Measurements from ENCODE around the gene ARHGAP19.
A peak's percentile ranks its signal among the peaks of the same experiment; 100 is the strongest.

The ARHGAP19 gene

GRCh38 chr10:97292097-97292861 is at the start of gene ARHGAP19:
ARHGAP19 (minus strand) TSS chr10:97292637; CDS start chr10:97292627, 10 bp downstream.
- Histone ChIP-seq H3K9ac (ENCODE audit: insufficient read length) (peak within 1 kb of the TSS; percentile 83), H3K4me3 (peak within 1 kb of the TSS; percentile 90), H3K9me3 (ENCODE audit: low read depth, low read length) (no peaks in the 10 kb centered on the region), H3K36me3 (ENCODE audit: insufficient read depth, low read length) (peaks cover 2% of the 10 kb centered on the region; the same call in 1 of the 2 replicates), H3K27ac (peak within 1 kb of the TSS; percentile 75; the same call in 1 of the 2 replicates)
- TF ChIP-seq FOXP2 (optimal IDR thresholded peaks at IDR 0.05; ENCODE audit: control extremely low read depth, extremely low read length, insufficient read depth), result no peak
- TF ChIP-seq POLR2AphosphoS5 (IDR thresholded peaks at IDR 0.05; ENCODE audit: borderline replicate concordance, low read depth, low read length), result peak; percentile 66
- peak; percentile 83 for DNase-seq (ENCODE audit: low read depth, low spot score)

DNA sequence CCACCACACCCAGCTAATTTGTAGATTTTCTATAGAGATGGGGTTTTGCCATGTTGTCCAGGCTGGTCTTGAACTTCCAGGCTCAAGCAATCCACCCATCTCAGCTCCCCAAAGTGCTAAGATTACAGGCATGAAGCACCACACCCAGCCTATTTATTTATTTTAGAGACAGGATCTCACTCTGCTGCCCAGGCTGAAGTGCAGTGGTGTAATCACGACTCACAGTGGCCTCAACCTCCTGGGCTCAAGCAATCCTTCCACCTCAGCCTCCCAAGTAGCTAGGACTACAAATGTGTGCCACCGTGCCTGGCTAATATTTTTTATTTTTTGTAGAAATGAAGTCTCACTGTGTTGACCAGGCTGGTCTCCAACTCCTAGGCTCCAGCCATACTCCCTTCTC is 49.0 kb upstream of the ARHGAP19 start:
- H3K4me3 ChIP-seq, result no peak overlapping the region

DNA sequence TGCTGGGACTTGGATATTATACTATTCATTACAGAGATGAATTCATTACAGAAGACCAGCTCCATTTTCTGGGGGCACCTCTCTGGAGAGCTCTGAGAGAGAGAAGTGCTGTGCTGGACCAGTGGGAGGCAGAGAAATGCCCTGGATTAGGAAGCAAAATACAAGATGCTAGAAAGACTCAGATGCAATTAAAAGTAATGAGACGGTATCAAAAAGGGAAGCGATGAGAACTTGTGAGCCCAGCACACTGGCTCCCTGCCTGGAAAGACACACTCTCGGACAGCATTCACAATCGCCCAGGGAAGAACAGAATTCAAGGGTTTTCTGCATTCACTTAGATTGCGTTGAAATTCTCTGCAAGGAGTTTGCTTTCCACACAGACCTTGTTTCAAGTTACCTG is 45.6 kb upstream of the ARHGAP19 start:
- Histone ChIP-seq H3K27ac (no peak overlapping the region), H3K9me3 (ENCODE audit: low read depth, low read length) (no peaks in the 10 kb centered on the region), H3K4me3 (no peak overlapping the region), H3K36me3 (ENCODE audit: insufficient read depth, low read length) (no peaks in the 10 kb centered on the region), H3K9ac (ENCODE audit: insufficient read length) (no peak overlapping the region)
- DNase-seq (ENCODE audit: low read depth, low spot score), result no peak
- TF ChIP-seq FOXP2 (optimal IDR thresholded peaks at IDR 0.05; ENCODE audit: control extremely low read depth, extremely low read length, insufficient read depth) (no peak), EZH2 (IDR thresholded peaks at IDR 0.05) (no peak), POLR2AphosphoS5 (IDR thresholded peaks at IDR 0.05; ENCODE audit: borderline replicate concordance, low read depth, low read length) (no peak)

More for the DNA sequence above, 49.0 kb upstream of the ARHGAP19 start:
- H3K36me3 ChIP-seq (ENCODE audit: insufficient read depth, low read length), result no peaks in the 10 kb centered on the region
- no peaks in the 10 kb centered on the region for H3K9me3 ChIP-seq (ENCODE audit: low read depth, low read length)
- DNase-seq (ENCODE audit: low read depth, low spot score), result no peak
- no peak overlapping the region for H3K27ac ChIP-seq
- no peak overlapping the region for H3K9ac ChIP-seq (ENCODE audit: insufficient read length)
- TF ChIP-seq FOXP2 (optimal IDR thresholded peaks at IDR 0.05; ENCODE audit: control extremely low read depth, extremely low read length, insufficient read depth), result no peak
- TF ChIP-seq POLR2AphosphoS5 (IDR thresholded peaks at IDR 0.05; ENCODE audit: borderline replicate concordance, low read depth, low read length), result no peak
- no peak for TF ChIP-seq EZH2 (IDR thresholded peaks at IDR 0.05)

DNA sequence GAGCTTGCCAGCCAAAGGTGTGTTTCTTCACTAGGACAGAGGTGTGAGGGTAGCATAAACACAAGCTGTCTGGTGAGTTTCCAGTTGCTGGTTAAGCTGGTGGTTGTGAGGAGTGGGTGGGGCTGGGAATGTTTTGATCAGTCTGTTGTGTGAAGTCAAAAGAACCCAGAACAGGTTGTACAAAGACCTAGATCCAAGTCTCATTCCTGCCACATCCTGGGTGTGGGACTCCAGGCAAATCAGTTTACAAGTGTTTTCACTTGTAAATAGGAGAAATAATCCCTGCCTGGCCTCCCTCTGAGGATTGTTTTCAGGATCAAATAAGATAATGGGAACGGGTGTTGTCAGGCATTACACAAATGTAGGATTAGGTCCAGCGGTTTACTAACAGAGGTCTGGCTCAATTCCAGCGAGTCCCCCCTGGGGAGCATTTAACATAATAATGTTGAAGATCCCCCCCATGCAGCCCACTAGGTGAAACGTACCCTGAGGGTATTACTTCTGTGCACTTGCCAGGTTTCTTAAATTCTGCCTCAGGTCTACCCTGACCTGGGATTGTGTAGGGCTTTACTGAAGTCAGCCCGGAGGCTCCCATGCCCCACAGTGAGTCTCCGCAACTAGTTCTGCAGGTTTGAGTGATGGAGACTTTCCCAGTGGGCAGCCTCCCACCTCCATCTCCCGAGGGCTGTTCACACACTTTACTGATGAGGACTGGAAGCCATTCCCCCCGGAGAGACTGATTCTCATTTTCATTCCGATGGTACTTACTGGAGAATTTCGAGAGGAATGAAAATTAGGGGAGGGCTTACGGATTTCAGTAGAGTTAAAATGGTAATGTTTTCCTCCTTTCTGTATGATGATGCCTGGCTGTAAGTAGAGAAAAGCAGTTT is 44.8 kb upstream of the ARHGAP19 start:
- peak overlapping the region; percentile 25 for H3K4me3 ChIP-seq
- TF ChIP-seq POLR2AphosphoS5 (IDR thresholded peaks at IDR 0.05; ENCODE audit: borderline replicate concordance, low read depth, low read length) (no peak), EZH2 (IDR thresholded peaks at IDR 0.05) (no peak), FOXP2 (optimal IDR thresholded peaks at IDR 0.05; ENCODE audit: control extremely low read depth, extremely low read length, insufficient read depth) (no peak)
- no peak overlapping the region for H3K27ac ChIP-seq
- no peak overlapping the region for H3K9ac ChIP-seq (ENCODE audit: insufficient read length)
- no peak for DNase-seq (ENCODE audit: low read depth, low spot score)
- H3K9me3 ChIP-seq (ENCODE audit: low read depth, low read length), result no peaks in the 10 kb centered on the region
- H3K36me3 ChIP-seq (ENCODE audit: insufficient read depth, low read length), result no peaks in the 10 kb centered on the region

DNA sequence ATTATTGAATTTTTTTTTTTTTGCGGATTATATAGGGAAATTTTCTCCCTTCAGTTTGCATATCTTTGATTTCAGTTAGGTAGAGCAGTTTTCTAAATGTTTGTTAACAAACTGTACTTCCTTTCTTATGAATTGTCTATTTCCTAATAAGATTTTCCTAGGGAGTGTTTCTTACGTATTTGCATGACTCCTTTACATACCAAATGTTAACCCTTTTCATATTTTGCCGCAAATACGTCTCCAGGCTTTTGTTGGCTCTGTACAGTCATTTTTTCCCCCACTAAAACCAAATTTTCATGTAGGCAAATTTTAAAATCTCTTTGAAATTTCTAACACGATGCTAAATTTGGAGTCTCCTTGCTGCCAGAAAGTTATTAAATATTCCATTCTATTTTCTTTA is 44.0 kb upstream of the ARHGAP19 start:
- no peaks in the 10 kb centered on the region for H3K9me3 ChIP-seq (ENCODE audit: low read depth, low read length)
- no peak overlapping the region for H3K9ac ChIP-seq (ENCODE audit: insufficient read length)
- DNase-seq (ENCODE audit: low read depth, low spot score), result no peak
- no peak overlapping the region for H3K27ac ChIP-seq
- no peak for TF ChIP-seq FOXP2 (optimal IDR thresholded peaks at IDR 0.05; ENCODE audit: control extremely low read depth, extremely low read length, insufficient read depth)
- no peak for TF ChIP-seq POLR2AphosphoS5 (IDR thresholded peaks at IDR 0.05; ENCODE audit: borderline replicate concordance, low read depth, low read length)
- TF ChIP-seq EZH2 (IDR thresholded peaks at IDR 0.05), result no peak
- no peak overlapping the region for H3K4me3 ChIP-seq
- no peaks in the 10 kb centered on the region for H3K36me3 ChIP-seq (ENCODE audit: insufficient read depth, low read length)

- no peak overlapping the region for H3K9ac ChIP-seq (ENCODE audit: insufficient read length)
- no peaks in the 10 kb centered on the region for H3K9me3 ChIP-seq (ENCODE audit: low read depth, low read length)
- no peaks in the 10 kb centered on the region for H3K36me3 ChIP-seq (ENCODE audit: insufficient read depth, low read length)
- no peak for TF ChIP-seq FOXP2 (optimal IDR thresholded peaks at IDR 0.05; ENCODE audit: control extremely low read depth, extremely low read length, insufficient read depth)
- TF ChIP-seq POLR2AphosphoS5 (IDR thresholded peaks at IDR 0.05; ENCODE audit: borderline replicate concordance, low read depth, low read length), result no peak
- TF ChIP-seq EZH2 (IDR thresholded peaks at IDR 0.05), result no peak
- DNase-seq (ENCODE audit: low read depth, low spot score), result no peak
- H3K27ac ChIP-seq, result no peak overlapping the region
- no peak overlapping the region for H3K4me3 ChIP-seq
Measured at GRCh38 chr10:97336006-97336405, 43.6 kb upstream of the ARHGAP19 start.

GRCh38 chr10:97335188-97335619 is 42.8 kb upstream of the ARHGAP19 start:
- DNase-seq (ENCODE audit: low read depth, low spot score), result no peak
- H3K27ac ChIP-seq, result no peak overlapping the region
- TF ChIP-seq FOXP2 (optimal IDR thresholded peaks at IDR 0.05; ENCODE audit: control extremely low read depth, extremely low read length, insufficient read depth) (no peak), EZH2 (IDR thresholded peaks at IDR 0.05) (no peak), POLR2AphosphoS5 (IDR thresholded peaks at IDR 0.05; ENCODE audit: borderline replicate concordance, low read depth, low read length) (no peak)

More at GRCh38 chr10:97335188-97335619, 42.8 kb upstream of the ARHGAP19 start:
- no peaks in the 10 kb centered on the region for H3K36me3 ChIP-seq (ENCODE audit: insufficient read depth, low read length)
- H3K9me3 ChIP-seq (ENCODE audit: low read depth, low read length), result no peaks in the 10 kb centered on the region
- peak overlapping the region; percentile 78 for H3K4me3 ChIP-seq
- peak overlapping the region; percentile 89 for H3K9ac ChIP-seq (ENCODE audit: insufficient read length)
